Panc1 (cell line): Measurements from ENCODE around the gene DTD1. TPM values are rescaled to one million over a fixed set of nuclear protein-coding genes. Genes with fewer than 3 reads are reported as not detected.

Source experiments
- ATAC-seq: fragments of 200-7000 bp; cut with Tn5 transposase; 2 replicates; pipeline ENCODE4 v1.9.1; 2020; ENCODE audit warnings: mild to moderate bottlenecking, moderate library complexity
- BruUV-seq: library from RNA; stranded (reverse); fragments of 400-500 nt; replicated peaks from 2 replicates; lab custom pipeline; 2021; lab: Mats Ljungman, UMichigan
- CTCF ChIA-PET: fragments of 300-600 bp; sonication (Branson Sonifier 250); formaldehyde crosslinking; loops from one replicate; lab custom pipeline; 2022; ENCODE audit warnings: antibody characterized with exemption; lab: Charles Lee
- POLR2A ChIA-PET: fragments of 300-600 bp; sonication (Branson Sonifier 250); formaldehyde crosslinking; loops from one replicate; lab custom pipeline; 2022; ENCODE audit warnings: antibody characterized with exemption; lab: Charles Lee
- DNase-seq: peaks from one replicate; pipeline ENCODE4 v3.0.0-alpha.2; 2010; ENCODE audit warnings: low read depth, low spot score
- H3K27ac ChIP-seq: 2 replicates; pipeline ENCODE4 v1.5.1; 2011; ENCODE audit warnings: mild to moderate bottlenecking, low read length, inconsistent platforms
- H3K27me3 ChIP-seq: fragments of 200-500 bp; sonication (Bioruptor generic); 2 replicates; pipeline ENCODE4 v1.6.0; 2014; ENCODE audit warnings: low read length, inconsistent platforms; ENCODE audit not compliant: control insufficient read depth, insufficient read depth
- H3K36me3 ChIP-seq: fragments of 200-500 bp; sonication (Bioruptor generic); 2 replicates; pipeline ENCODE4 v1.5.1; 2014; ENCODE audit warnings: inconsistent platforms, mild to moderate bottlenecking, low read length, moderate library complexity; ENCODE audit not compliant: control insufficient read depth, insufficient read depth
- H3K4me1 ChIP-seq: 2 replicates; pipeline ENCODE4 v1.5.1; 2011; ENCODE audit warnings: inconsistent platforms, mild to moderate bottlenecking, low read length, moderate library complexity; ENCODE audit not compliant: control insufficient read depth, insufficient read depth
- H3K4me3 ChIP-seq, 2 experiments: 2 replicates each; pipeline ENCODE4 v1.5.1; 2011 to 2012; ENCODE audit warnings: low read depth in 2 of 2, low read length in 2 of 2, mild to moderate bottlenecking in 2 of 2, inconsistent platforms in 1 of 2, moderate library complexity in 1 of 2
- H3K9me3 ChIP-seq: fragments of 200-500 bp; sonication (Bioruptor generic); 2 replicates; pipeline ENCODE4 v1.5.1; 2014; ENCODE audit warnings: low read depth, mild to moderate bottlenecking, inconsistent platforms, low read length, moderate library complexity; ENCODE audit not compliant: control insufficient read depth, insufficient read depth
- CTCF ChIP-seq: fragments of 450-650 bp; IDR thresholded peaks from 2 replicates; pipeline ENCODE4 v1.5.1; 2017; ENCODE audit warnings: mild to moderate bottlenecking
- POLR2AphosphoS5 ChIP-seq: IDR thresholded peaks from 2 replicates; pipeline ENCODE4 v1.6.1; 2012; ENCODE audit warnings: mild to moderate bottlenecking, low read depth, low read length, moderate library complexity
- SIN3A ChIP-seq: IDR thresholded peaks from 2 replicates; pipeline ENCODE4 v1.6.1; 2012; ENCODE audit warnings: low read depth, mild to moderate bottlenecking, low read length, moderate library complexity, borderline replicate concordance; ENCODE audit not compliant: insufficient read depth
- TCF7L2 ChIP-seq: IDR thresholded peaks from 2 replicates; pipeline ENCODE4 v1.6.1; 2011; ENCODE audit warnings: mild to moderate bottlenecking, low read depth, low read length, inconsistent platforms
- in situ Hi-C: cut with HindIII; loops from 2 replicates; pipeline ENCODE4 v1.10.0; 2016; ENCODE audit warnings: low sequenced_read_pairs, low pct_unique_long_range_greater_than_20kb
- intact Hi-C: fragments of 100-400 bp; cut with micrococcal nuclease; formaldehyde crosslinking; loops from one replicate; pipeline ENCODE4 v1.10.0; 2022; ENCODE audit not compliant: unreplicated experiment
- total RNA-seq: library from RNA; stranded (reverse); gene quantifications from one replicate; pipeline ENCODE4 v1.2.1, GENCODE V29; 2021; ENCODE audit not compliant: unreplicated experiment
- TF ChIP-seq, protein P1 (sequence below), 2 experiments: IDR thresholded peaks; 2 replicates each; pipeline ENCODE4 v1.6.1; 2011 to 2012; ENCODE audit warnings: low read depth in 2 of 2, control low read depth in 1 of 2, low read length in 1 of 2, mild to moderate bottlenecking in 1 of 2, moderate library complexity in 1 of 2; ENCODE audit not compliant: insufficient read depth in 1 of 2

Gene DTD1
- total RNA-seq, 1 experiment from 2014 or later, result 23.6 TPM

GRCh38 chr20:18621004-18621403 lies 33.1 kb downstream of the DTD1 start:
- TF ChIP-seq CTCF (no peak), SIN3A (no peak), TCF7L2 (no peak), POLR2AphosphoS5 (no peak)
- TF ChIP-seq, protein P1, sequence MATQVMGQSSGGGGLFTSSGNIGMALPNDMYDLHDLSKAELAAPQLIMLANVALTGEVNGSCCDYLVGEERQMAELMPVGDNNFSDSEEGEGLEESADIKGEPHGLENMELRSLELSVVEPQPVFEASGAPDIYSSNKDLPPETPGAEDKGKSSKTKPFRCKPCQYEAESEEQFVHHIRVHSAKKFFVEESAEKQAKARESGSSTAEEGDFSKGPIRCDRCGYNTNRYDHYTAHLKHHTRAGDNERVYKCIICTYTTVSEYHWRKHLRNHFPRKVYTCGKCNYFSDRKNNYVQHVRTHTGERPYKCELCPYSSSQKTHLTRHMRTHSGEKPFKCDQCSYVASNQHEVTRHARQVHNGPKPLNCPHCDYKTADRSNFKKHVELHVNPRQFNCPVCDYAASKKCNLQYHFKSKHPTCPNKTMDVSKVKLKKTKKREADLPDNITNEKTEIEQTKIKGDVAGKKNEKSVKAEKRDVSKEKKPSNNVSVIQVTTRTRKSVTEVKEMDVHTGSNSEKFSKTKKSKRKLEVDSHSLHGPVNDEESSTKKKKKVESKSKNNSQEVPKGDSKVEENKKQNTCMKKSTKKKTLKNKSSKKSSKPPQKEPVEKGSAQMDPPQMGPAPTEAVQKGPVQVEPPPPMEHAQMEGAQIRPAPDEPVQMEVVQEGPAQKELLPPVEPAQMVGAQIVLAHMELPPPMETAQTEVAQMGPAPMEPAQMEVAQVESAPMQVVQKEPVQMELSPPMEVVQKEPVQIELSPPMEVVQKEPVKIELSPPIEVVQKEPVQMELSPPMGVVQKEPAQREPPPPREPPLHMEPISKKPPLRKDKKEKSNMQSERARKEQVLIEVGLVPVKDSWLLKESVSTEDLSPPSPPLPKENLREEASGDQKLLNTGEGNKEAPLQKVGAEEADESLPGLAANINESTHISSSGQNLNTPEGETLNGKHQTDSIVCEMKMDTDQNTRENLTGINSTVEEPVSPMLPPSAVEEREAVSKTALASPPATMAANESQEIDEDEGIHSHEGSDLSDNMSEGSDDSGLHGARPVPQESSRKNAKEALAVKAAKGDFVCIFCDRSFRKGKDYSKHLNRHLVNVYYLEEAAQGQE (IDR thresholded peaks at IDR 0.05; ENCODE audit: insufficient read depth in 1 of 2, low read depth in 2 of 2, low read length in 1 of 2), result no peak
- Histone ChIP-seq H3K27ac (no peak overlapping the region), H3K4me3 (no peak overlapping the region), H3K9me3 (no peaks in the 10 kb centered on the region), H3K4me1 (no peaks in the 10 kb centered on the region), H3K27me3 (no peaks in the 10 kb centered on the region), H3K36me3 (no peaks in the 10 kb centered on the region)
- POLR2A ChIA-PET, result no interaction called here
- in situ Hi-C loops, result no loop called here
- CTCF ChIA-PET, result no interaction called here
- intact Hi-C loops, result no loop called here
- no TSS peak for BruUV-seq
- DNase-seq (no peak), ATAC-seq (no peak)

- in situ Hi-C loops, result no loop called here
- DNase-seq (no peak), ATAC-seq (no peak)
- intact Hi-C loops, result no loop called here
- no peak for TF ChIP-seq SIN3A
- no peak for TF ChIP-seq POLR2AphosphoS5
- TF ChIP-seq, protein P1 (IDR thresholded peaks at IDR 0.05; ENCODE audit: insufficient read depth in 1 of 2, low read depth in 2 of 2, low read length in 1 of 2), result no peak
- H3K4me3 ChIP-seq, result no peak overlapping the region
- H3K27ac ChIP-seq, result no peak overlapping the region
- POLR2A ChIA-PET, result no interaction called here
- no peaks in the 10 kb centered on the region for H3K4me1 ChIP-seq
- no peaks in the 10 kb centered on the region for H3K9me3 ChIP-seq
- CTCF ChIA-PET, result no interaction called here
- no peaks in the 10 kb centered on the region for H3K27me3 ChIP-seq
- no peaks in the 10 kb centered on the region for H3K36me3 ChIP-seq
- no TSS peak for BruUV-seq
Measured at GRCh38 chr20:18623156-18623910, 35.5 kb downstream of the DTD1 start.
